Fibroblast of villous mesenchyme (primary cell): ENCODE data around the gene NRIP3. TPM values are rescaled to one million over a fixed set of nuclear protein-coding genes. Genes with fewer than 3 reads are reported as not detected.
A peak's percentile ranks its signal among the peaks of the same experiment; 100 is the strongest.

Experiments
- DNase-seq: peaks from one replicate; pipeline ENCODE4 v3.0.0-alpha.2; 2010; ENCODE audit warnings: low read depth
- H3K4me3 ChIP-seq: 2 replicates; pipeline ENCODE4 v1.5.1; 2011; ENCODE audit warnings: low read depth, mild to moderate bottlenecking, low read length
- total RNA-seq: library from RNA; depleted of rRNA; stranded (reverse); fragments of >200 nt; gene quantifications from 2 replicates; pipeline ENCODE4 v1.2.3, GENCODE V29; 2012
- TF ChIP-seq, protein P1 (sequence below): IDR thresholded peaks from 2 replicates; pipeline ENCODE4 v1.5.1; 2012; ENCODE audit warnings: low read depth, mild to moderate bottlenecking, low read length; ENCODE audit not compliant: insufficient read depth

NRIP3 gene
- total RNA-seq, 1 donor, result 10.8 TPM

DNA sequence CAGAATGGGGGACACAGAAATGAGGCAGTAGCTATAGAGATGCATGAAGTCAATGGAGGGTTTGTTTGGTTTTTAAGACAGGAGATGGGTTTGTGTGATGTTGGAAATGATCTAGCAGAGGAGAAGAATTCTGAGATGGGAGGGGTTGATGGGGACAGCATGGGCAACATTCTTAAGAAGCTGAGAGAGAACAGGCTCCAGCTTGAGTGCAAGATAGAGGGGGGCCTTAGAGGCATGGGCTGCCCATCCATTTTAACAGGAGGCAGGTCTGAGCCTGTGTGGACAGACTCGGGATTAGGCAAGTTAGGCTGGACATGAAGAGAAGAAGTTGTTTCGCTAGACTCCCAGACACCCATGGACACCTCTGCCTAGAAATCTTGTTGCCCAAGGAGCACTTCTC, 37.9 kb upstream of the NRIP3 start:
- DNase-seq, result no peak
- TF ChIP-seq, protein P1, sequence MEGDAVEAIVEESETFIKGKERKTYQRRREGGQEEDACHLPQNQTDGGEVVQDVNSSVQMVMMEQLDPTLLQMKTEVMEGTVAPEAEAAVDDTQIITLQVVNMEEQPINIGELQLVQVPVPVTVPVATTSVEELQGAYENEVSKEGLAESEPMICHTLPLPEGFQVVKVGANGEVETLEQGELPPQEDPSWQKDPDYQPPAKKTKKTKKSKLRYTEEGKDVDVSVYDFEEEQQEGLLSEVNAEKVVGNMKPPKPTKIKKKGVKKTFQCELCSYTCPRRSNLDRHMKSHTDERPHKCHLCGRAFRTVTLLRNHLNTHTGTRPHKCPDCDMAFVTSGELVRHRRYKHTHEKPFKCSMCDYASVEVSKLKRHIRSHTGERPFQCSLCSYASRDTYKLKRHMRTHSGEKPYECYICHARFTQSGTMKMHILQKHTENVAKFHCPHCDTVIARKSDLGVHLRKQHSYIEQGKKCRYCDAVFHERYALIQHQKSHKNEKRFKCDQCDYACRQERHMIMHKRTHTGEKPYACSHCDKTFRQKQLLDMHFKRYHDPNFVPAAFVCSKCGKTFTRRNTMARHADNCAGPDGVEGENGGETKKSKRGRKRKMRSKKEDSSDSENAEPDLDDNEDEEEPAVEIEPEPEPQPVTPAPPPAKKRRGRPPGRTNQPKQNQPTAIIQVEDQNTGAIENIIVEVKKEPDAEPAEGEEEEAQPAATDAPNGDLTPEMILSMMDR, result no peak
- no peak overlapping the region for H3K4me3 ChIP-seq

DNA sequence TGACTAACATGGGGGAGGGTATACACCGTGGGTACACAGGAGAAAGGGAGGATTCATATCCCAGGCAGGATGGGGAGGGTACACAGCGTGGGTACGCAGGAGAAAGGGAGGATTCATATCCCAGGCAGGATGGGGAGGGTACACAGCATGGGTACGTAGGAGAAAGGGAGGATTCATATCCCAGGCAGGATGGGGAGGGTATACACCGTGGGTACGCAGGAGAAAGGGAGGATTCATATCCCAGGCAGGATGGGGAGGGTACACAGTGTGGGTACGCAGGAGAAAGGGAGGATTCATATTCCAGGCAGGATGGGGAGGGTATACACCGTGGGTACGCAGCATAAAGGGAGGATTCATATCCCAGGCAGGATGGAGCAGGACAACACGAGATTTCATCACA, 36.6 kb upstream of the NRIP3 start:
- DNase-seq, result no peak
- TF ChIP-seq, protein P1, result no peak
- no peak overlapping the region for H3K4me3 ChIP-seq

DNA sequence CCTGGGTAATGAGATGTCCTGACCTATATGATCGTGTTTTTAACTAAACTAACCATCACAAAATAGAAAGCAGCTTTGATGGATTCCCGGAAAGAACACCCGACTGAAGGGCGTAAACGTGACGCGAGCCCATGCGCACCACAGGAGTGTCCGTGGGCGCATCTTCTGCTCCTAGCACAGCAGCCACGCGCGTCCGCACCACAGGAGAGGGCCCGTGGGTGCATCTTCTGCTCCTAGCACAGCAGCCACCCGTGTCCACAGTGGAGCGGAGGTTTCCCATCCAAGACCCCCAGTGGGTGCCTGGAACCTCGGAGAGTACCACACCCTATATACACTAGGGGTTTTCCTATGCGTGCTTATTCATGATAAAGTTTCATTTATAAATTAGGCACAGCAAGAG, 36.1 kb upstream of the NRIP3 start:
- no peak overlapping the region for H3K4me3 ChIP-seq
- DNase-seq, result no peak
- TF ChIP-seq, protein P1, result no peak

DNA sequence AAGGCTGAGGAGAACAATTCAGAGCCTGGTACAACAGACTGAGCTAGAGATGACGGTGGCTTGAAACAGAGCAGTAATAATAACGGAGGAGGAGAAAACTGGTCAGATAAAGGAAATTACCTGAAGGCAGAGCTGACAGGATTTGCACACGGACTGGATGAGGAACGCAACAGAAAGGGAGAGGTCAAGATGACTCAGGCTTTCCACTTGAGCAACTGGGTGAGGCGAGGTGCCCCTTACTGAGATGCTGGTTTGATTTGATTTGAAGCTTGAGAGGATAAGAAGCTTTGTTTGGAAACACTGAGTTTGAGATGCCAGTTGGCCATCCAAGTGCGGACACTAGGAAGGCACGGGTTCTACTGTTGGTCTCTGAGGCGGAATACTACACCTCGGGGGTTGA, 35.4 kb upstream of the NRIP3 start:
- TF ChIP-seq, protein P1, result no peak
- DNase-seq, result peak; percentile 50
- H3K4me3 ChIP-seq, result no peak overlapping the region

DNA sequence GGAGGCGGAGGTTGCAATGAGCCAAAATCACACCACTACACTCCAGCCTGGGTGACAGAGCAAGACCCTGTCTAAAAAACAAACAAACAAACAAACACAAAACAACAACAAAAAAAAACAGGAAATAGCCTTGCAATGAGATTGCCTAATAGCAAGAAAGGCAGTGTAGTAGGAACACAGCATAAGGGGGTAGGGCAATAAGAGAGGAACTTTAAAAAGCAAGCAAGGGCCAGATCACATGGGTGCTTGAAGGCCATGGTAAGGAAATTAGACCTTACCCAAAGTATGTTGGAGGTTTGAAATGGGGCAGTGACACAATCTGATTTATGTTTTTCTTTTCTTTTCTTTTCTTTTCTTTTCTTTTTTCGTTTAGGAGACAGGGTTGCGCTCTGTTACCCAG, 34.7 kb upstream of the NRIP3 start:
- DNase-seq, result no peak
- TF ChIP-seq, protein P1, result no peak
- no peak overlapping the region for H3K4me3 ChIP-seq

DNA sequence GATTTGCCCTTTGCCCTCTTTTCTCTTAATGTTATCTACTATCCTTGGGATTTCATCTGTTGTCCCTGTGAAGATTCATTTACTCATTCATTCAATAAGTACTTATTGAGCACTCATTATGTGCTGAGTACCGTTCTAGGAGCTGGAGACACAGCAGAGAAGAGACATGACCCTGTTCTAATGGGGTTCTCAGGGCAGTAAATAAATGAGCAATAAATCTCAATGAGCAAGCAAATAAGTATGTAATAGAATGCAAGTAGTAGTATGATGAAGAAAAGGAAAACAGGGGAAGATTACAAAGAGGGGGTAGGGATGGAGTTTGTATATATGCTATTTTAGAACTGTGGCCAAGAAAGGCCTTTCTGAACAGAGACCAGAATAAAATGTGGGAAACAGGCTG, 34.2 kb upstream of the NRIP3 start:
- H3K4me3 ChIP-seq, result no peak overlapping the region
- peak; percentile 27 for DNase-seq
- TF ChIP-seq, protein P1, result no peak

DNA sequence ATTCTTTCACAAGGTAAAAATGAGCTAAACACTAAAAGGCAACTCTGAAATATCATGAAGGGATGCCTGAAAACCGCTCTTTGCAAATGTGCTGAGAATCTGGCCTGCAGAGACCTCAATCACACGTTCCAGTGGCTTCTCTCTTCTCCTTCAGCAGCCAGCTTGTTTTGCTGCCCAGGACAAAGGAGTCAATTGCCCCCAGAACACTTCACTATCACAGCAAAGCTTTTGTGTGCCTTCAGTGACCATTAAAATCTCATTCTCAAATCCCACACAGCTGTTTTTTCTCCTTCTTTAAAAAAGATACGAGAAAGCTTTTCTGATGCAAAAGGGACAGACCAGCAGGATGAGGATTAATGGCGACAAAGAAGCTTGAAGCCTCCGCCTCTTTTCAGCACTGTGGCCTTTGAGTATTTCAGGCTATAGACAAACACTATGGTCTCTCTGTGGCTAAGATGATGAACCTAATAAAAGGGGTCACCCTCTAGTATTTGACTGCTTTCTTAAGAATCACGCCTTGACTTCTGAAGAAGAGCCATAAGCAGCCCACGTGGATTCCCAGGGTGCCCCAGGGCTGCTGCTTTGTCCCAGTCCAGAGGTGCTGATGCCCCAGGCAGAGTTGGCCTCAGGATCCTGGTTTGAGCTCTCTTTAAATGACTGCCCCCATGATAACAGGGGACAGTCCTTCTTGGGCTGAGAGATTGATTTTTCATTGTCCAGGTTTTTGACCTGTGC, 33.4 kb upstream of the NRIP3 start:
- DNase-seq, result no peak
- TF ChIP-seq, protein P1, result no peak
- H3K4me3 ChIP-seq, result no peak overlapping the region
